BJ (cell line): ENCODE data around the gene OASL. TPM values are rescaled to one million over a fixed set of nuclear protein-coding genes. Genes with fewer than 3 reads are reported as not detected.

Experiments
- CTCF ChIA-PET: fragments of 350-600 bp; formaldehyde crosslinking; extraction: SDS; loops from one replicate; lab custom pipeline; 2021; ENCODE audit warnings: antibody characterized with exemption, inconsistent platforms; lab: Yijun Ruan, JAX
- POLR2A ChIA-PET: fragments of 300-600 bp; sonication (Branson Sonifier 250); formaldehyde crosslinking; extraction: SDS; loops from one replicate; lab custom pipeline; 2021; ENCODE audit warnings: antibody characterized with exemption; lab: Charles Lee
- DNase-seq: peaks from one replicate; pipeline ENCODE4 v3.0.0-alpha.2; 2011; ENCODE audit warnings: low read depth
- H3K27me3 ChIP-seq: 2 replicates; pipeline ENCODE4 v1.6.0; 2011; ENCODE audit warnings: low read length; ENCODE audit not compliant: control insufficient read depth, insufficient read depth
- H3K36me3 ChIP-seq: 2 replicates; pipeline ENCODE4 v1.5.1; 2011; ENCODE audit warnings: low read length; ENCODE audit not compliant: control insufficient read depth, insufficient read depth
- H3K4me3 ChIP-seq: 2 replicates; pipeline ENCODE4 v1.5.1; 2011; ENCODE audit warnings: low read depth, mild to moderate bottlenecking, control low read depth, low read length
- CTCF ChIP-seq: IDR thresholded peaks from 2 replicates; pipeline ENCODE4 v1.5.1; 2011; ENCODE audit warnings: low read depth, mild to moderate bottlenecking, control low read depth, inconsistent platforms, low read length, moderate library complexity; ENCODE audit not compliant: insufficient read depth
- polyA plus RNA-seq: library from polyadenylated mRNA; depleted of rRNA; stranded (reverse); fragments of >200 nt; gene quantifications from 2 replicates; pipeline ENCODE4 v1.2.3, GENCODE V29; 2011

OASL gene
- polyA plus RNA-seq, 1 experiment: 0.67 TPM

- CTCF ChIA-PET: interaction anchor here (1.4 to 2.3 kb wide), 2 partner anchors 14 to 396 kb away, joined by 3 to 6 read pairs; no protein-coding TSS in a partner anchor
These were observed 60.5 kb downstream of the OASL start, which contains the start of gene HNF1A for GRCh38 chr12:120978296-120979219. Gene HNF1A, plus strand, starts transcription at chr12:120978543. Its CDS starts 226 bp downstream, at chr12:120978769.

GRCh38 chr12:120977531-120978295 is 61.3 kb downstream of the OASL start:
- Histone ChIP-seq H3K4me3 (no peak overlapping the region), H3K36me3 (no peaks in the 10 kb centered on the region), H3K27me3 (no peaks in the 10 kb centered on the region)
- TF ChIP-seq CTCF: no peak
- ChIA-PET POLR2A (no interaction called here), CTCF (interaction anchor here (1.4 to 2.3 kb wide), 2 partner anchors 14 to 395 kb away, joined by 3 to 6 read pairs; no protein-coding TSS in a partner anchor)
- no peak for DNase-seq

More at GRCh38 chr12:120978296-120979219, 60.5 kb downstream of the OASL start, which contains the start of gene HNF1A:
- no peak within 1 kb of the TSS for H3K4me3 ChIP-seq
- POLR2A ChIA-PET: no interaction called here
- H3K27me3 ChIP-seq: no peaks in the 10 kb centered on the region
- DNase-seq: no peak
- H3K36me3 ChIP-seq: no peaks in the 10 kb centered on the region
- no peak for TF ChIP-seq CTCF

- TF ChIP-seq CTCF: no peak
- Histone ChIP-seq H3K27me3 (peaks cover 4% of the 10 kb centered on the region), H3K4me3 (no peak overlapping the region), H3K36me3 (no peaks in the 10 kb centered on the region)
- ChIA-PET POLR2A (no interaction called here), CTCF (interaction anchor here (0.9 to 7.3 kb wide), 13 partner anchors 8 to 390 kb away, joined by 3 to 86 read pairs (median 6); partner anchors contain the start of gene POP5)
- no peak for DNase-seq
These were observed 66.0 kb downstream of the OASL start for GRCh38 chr12:120972870-120973543.

- Histone ChIP-seq H3K36me3 (no peaks in the 10 kb centered on the region), H3K27me3 (peaks cover 4% of the 10 kb centered on the region), H3K4me3 (no peak overlapping the region)
- DNase-seq: peak; percentile 5
- TF ChIP-seq CTCF: peak; percentile 78
- POLR2A ChIA-PET: interaction anchor here (0.6 kb wide), 1 partner anchor 298 kb away, joined by 3 read pairs; no protein-coding TSS in a partner anchor
- CTCF ChIA-PET: interaction anchor here (0.7 to 7.3 kb wide), 33 partner anchors 9 to 535 kb away, joined by 3 to 86 read pairs (median 4); partner anchors contain the start of gene POP5
These were observed 67.5 kb downstream of the OASL start for GRCh38 chr12:120971299-120972180.
